GM19328 (cell line): ENCODE measurements around the gene CS.
A peak's percentile ranks its signal among the peaks of the same experiment; 100 is the strongest.

Experiments used
- ATAC-seq: cut with Tn5 transposase; IDR thresholded peaks from one replicate; pipeline ENCODE4 v1.9.1; 2021; ENCODE audit warnings: mild to moderate bottlenecking, moderate library complexity; ENCODE audit not compliant: unreplicated experiment

CS gene

DNA sequence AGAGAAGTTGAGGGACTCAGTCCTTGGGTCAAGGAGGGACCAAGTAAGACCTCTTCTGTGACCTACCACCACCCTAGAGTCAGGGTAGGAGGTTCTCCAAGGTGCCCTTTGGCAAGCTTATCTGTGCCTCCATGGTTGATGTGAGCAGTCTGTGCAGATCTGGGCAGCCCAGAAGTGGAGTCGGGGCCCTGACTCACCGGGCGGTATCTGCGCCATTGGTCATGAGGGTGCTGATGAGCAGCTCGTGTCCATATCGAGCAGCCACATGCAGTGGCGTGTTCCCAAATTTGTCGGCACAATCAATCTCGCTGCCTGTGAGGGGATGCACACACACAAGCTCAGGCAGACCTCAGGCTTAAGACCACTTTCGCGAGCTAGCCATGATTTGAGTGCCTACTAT, 47.0 kb downstream of the CS start:
- no peak for ATAC-seq

DNA sequence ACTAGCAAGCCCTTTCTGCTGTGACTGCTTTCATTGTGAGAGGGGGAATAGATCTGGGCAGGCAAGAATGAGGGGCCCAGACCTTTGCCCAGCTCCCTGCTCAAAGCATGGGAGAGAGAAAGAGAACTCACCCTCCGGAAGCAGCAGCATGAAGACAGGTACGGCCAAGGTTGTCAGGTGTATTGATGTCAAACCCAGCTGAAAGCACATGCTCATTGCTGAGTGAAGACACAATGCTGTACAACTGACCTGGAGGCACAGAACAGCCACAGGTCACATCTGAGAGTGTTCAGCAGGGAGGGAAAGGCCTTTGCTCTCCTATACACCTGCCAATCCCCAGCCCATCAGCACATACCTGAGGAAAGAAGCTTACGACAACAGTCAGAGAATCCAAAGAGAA, 47.5 kb downstream of the CS start:
- ATAC-seq, result no peak

DNA sequence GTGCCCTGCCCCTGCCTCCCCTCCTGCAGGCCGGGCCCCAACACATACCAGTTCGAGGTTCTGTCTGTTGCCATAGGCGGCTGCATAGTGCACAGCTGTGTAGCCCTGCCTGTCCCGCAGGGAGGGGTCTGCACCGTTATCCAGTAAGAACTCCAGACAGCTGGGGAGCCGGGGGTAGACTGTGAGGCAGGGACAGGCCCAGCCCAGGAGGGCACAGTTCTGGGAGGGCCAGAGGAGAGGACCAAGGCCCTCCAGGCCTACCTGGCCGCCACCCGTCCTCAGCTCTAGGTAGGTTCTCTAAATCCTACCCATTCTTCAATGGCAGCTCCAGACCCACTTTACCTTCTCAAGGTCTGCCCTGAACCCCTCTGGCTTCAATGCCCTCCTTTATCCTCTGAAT, 51.4 kb downstream of the CS start:
- ATAC-seq, result no peak

DNA sequence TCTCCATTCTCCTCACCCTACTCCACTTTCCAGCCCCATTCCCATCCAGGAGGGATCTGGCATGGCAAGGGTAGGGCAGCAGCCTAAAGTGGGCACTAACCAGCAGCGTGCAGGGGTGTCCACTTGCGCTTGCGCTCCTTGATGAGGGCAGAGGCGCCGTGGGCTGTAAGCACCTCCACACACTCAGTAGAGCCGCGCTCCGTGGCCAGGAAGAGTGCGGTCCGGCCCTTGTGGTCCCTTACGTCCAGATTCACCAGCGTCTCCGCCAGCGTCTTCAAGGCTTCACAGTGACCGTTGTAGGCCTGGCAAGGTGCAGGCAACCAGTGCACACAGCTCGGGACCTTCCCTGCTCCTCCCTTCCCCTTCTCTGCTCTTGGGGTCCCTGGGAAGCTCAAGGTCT, 52.2 kb downstream of the CS start:
- no peak for ATAC-seq

DNA sequence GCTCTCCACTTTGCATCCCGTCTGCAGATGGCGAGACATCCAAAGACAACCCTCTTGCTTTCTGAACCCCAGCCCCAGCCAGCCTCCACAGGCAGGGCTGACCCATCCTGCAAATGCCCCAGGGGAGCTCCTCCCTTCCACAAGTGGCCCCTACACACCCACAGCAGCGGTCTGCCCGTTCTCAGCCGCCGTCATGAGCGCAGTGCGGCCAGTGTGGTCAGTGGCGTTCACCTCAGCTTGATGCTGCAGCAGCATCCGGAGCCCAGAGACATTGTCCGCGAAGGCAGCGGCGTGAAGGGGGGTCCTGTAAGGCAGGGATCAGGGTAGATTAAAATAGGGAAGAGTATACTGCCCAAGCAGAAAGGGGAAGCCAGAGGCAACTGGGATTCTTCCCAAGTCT, 55.6 kb downstream of the CS start:
- no peak for ATAC-seq

DNA sequence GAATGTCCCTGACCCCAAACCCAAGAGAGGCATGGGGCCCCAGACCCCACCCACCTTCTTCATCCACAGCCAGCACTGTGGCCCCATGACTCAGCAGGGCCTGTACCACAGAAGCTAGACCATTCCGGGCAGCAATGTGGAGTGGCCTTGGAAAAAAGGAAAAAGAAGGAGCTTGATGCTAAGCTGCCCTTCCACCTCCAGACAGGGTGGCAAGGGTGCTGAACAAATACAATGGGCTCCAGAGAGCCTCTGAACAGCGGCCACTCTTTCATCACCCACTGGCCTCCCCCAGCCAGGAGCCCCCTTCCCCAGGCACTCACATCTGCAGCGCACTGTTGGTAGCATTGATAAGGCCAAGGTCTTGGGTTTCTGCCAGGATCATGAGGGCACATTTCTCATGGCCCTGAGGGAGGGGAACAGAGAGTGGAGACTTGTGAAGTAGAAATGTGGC, 56.4 kb downstream of the CS start:
- no peak for ATAC-seq

DNA sequence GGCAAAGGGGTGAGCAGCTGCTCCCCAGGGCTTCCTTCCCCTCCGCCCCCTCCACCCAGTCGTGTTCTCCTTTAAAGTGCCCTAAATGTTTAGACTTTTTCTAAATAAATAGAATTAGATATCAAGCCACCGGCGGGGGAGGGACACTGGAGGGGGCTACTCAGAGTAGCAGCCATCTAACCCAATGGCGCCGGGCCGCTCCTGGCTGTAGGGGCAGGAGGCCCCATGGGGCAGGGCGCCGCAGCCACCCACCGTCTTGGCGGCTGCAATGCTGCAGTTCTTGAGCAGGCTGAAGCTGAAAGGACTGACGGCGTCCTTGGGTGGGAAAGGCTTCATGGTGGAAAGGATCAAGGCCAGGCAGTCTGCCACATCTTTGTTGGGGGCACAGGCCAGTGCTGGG, 57.1 kb downstream of the CS start:
- ATAC-seq, result no peak

DNA sequence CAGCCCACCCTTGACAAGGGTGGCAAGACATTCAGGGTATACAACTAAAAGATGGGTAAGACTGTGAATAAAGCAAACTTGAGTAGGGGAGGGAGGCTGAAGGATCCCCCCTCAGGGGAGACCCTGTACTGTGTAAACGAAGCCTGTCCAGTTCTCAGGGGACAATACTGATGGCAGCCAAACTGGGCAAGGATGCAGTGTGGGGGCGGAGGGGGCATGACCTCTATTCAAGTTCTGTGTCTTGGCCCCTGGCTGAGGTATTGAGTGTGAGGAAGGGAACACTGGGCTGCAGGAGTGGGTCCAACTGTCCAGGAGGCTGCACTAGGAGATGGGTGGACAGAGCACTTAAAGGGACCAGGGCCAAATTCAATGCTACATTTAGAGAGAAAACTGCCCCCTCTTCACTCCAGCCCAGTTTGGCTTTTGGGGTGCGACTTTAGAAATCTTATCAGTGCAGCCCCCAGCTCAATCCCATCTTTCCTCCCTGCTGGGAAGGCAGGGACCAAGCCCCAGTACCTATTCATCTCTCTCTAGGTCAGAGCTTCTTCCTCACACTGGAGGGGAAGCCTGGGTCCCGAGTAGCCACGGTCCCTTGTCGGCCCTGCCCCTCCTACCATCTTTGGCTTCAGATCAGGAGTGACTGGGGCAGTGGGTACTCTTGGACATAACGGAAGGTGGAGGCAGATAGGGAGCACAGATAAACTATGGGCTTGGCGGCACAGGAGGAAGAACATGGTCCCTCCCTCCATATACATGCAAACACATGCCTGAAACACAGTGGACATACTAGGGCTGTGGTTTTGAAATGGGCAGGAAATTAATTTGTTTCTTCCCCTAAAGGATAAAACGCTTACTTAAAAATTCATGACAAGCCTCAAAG, 58.5 kb downstream of the CS start:
- ATAC-seq, result no peak

DNA sequence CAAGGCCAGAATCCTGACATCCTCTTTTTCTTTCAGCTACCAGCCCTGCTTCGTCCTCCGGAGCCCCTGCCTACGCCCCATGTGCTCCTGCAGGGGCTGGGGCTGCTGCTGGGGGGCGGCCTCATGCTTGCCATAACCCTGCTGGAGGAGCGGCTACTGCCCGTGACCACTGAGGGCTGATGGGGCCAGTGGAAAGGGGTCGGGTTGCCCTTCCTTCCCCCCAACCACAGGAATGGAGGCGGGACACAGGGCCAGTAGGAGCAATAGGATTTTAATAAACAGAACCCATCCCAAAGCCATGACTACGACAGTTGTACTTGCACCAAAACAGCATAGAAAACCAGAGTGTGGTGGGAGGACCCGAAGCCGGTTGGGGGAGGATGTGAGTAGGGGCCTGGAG, 62.6 kb downstream of the CS start:
- no peak for ATAC-seq

DNA sequence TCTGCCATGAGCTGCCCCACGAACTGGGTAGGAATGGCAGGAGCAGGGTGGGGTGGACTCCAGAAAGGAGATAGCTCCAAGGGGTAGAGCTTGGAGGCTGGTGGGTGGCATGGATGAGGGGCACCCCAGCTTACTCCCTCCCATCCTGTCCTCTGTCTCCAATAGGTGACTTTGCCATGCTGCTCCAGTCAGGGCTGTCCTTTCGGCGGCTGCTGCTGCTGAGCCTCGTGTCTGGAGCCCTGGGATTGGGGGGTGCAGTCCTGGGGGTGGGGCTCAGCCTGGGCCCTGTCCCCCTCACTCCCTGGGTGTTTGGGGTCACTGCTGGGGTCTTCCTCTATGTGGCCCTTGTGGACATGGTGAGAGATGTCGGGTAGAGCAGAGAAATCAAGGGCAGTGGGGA, 63.1 kb downstream of the CS start:
- no peak for ATAC-seq

DNA sequence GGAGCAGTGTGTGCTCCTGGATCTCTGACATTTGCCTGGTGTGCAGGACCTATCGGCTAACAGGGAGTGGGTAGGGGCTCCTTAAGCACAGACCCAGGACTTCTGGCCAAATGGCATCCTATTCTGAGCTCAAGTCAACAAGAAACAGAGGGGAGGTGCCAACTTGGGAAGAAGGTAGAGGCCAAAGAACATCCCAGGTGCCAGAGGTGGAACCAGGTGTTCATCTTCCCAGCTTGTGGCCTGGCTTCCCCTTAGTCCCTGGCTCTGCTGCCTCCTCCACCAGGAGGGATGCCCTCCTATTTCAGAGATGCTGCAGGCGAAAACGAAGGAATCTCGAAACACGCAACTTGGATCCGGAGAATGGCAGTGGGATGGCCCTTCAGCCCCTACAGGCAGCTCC, 64.0 kb downstream of the CS start:
- ATAC-seq, result no peak

DNA sequence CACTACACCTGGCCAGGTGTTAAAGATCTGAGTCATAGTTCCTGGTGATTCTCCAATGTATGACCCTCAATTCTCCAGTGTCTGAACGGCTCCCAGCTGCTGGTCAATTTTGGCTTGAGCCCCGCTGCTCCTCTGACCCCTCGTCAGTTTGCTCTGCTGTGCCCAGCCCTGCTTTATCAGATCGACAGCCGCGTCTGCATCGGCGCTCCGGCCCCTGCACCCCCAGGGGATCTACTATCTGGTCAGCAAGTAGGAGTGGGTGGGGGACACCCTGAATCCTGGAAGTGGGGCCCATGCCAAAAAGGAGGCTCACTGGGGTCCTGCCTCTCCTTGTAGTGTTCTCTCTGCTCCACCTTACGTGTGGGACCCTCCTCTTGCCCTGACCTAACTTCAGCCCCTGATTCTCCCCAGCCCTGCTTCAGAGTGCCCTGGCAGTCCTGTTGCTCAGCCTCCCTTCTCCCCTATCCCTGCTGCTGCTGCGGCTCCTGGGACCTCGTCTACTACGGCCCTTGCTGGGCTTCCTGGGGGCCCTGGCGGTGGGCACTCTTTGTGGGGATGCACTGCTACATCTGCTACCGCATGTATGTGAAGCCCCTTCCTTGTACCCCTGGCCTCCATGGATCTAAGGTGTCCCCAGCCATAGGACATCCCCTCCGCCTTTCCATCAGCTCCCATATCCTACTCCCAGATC, 65.2 kb downstream of the CS start:
- ATAC-seq, result no peak

DNA sequence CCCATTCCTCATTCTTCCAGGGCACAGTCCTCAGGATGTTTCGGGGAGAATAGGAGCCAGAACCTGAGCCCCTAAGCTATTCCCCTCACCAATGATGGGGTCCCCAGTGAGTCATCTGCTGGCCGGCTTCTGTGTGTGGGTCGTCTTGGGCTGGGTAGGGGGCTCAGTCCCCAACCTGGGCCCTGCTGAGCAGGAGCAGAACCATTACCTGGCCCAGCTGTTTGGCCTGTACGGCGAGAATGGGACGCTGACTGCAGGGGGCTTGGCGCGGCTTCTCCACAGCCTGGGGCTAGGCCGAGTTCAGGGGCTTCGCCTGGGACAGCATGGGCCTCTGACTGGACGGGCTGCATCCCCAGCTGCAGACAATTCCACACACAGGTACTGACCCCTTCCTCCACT, 68.9 kb downstream of the CS start:
- ATAC-seq, result no peak

DNA sequence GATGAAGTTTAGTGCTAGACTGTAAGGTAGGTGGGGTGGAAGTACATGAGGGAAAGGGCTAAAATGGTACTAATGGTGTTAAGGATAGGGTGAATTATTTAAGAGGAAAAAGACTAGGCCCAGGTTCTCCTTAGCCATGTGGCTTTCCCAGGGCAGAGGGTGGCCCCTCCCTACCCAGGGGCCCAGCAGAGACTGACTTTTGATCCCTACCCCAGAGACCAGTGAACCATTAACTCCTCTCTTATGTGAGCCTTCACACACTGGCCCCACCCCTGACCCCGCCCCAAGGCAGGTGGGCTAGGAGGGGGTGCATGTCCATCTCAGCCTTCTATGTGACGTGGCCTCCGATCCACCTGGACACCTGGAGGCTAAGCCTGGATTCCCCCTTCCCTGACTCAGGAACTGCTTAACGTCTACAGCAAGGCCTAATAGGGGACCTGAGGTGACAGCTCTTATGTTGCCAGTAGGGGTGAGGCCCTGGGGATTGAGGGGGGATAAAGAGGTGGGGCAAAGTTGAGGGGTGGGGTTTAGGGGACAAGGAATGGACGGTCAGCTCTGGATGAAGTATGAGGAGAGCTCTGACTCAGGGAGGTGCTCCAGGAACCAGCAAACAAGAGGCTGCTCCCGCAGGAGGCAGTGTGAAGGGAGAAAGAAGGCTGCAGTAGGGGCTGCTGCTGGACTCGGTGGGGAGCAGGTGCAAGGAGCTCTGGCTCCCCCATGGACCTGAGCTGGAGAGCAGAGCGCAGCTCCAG, 69.5 kb downstream of the CS start:
- no peak for ATAC-seq

DNA sequence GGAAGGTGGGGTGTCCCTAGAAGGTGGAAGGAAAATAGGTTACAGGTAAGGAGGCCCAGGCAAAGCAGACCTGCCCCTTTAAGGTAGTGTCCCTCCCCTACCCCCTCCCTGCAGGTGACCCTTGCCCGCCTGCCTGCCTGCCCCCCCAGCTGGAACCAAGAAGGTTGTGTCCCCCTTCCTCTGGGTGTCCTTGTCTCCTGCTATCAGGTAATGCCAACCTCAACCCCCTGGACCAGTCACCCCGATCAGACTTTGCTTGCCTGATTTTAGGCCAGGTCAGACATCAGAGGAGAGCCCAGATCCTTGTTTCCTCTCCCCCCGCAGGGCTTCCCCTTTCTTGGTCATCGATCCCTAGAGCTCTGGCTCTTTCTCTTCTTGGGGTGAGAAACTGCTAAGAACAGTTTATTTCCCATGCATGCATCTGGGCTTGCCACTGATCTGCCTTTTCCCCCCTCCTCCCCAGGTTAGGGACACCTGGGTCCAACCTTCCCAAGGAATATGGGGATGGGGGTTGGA, 70.2 kb downstream of the CS start, which contains the start of gene SLC39A5:
SLC39A5 (plus strand) TSS at position 136 of the 516 bp plus-strand sequence. CDS start 1,224 bp downstream, outside the sequence.
- no peak for ATAC-seq

DNA sequence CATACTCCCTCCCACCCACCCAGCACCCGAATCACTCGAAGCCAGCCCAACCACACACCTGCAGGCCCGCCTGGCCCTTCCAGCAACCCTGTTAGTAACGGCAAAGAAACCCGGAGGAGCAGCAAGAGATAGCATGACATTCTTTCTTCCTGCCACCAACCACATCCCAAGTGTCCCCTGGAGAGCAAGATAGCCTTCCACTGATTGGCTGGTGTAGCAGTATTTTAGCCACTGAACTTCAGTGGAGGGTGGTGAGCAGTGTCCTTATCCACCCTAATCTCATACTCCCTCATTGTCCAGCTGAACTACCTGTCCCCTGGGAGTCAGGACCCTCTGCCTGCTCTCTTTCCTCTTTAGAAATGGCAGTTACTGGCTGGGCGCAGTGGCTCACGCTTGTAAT, 71.0 kb downstream of the CS start:
- no peak for ATAC-seq

DNA sequence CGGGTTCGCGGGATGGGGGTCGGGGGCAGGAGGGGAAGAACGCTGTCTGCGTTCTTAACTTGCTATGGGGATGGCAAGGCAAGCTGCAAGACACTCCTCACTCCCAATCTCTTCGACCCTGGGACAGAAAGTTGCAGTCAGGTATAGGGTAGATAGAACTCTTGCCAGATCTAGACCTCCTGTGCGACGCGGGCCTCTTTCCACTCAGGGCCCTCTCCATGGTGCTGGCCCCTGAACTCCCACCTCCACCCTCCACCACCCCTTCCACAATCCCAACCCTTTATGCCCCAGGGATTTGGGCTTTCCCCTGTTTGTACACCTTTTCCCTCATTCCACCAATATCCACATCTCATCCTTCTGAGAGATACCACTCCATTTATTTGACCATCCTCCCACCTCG, 75.2 kb downstream of the CS start:
- ATAC-seq, result no peak

DNA sequence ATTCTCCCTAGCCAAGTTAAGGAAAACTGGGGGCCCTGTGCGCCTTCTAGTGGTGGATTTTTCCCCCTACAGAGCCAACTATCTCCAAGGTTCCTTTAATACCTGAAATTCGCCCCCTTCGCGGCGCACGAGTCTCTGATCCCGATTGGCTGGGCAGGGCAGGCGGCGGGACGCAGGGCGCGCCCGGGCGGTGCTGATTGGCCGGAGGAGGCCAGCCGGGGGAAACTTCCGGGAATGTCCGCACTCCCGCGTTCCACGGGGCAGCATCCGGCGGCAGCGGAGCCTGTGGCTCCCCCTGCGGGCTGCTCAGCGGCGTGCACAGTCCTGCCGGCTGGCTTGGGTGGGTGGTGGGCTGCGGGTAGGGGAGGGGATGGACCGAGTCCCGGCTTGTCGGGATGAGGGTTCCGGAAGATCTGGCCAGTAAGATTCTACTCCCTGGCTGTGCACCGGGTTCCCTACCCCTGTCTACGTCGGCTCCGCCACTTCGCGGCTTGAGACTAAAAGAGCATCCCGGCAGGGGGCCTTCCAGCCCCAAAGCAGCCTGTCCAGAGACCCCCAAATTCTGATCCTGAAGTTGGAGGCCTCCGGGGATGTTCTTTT, 75.9 kb downstream of the CS start, which contains the start of gene NABP2:
NABP2 (plus strand) TSS at position 241 of the 600 bp plus-strand sequence. CDS start 515 bp downstream, outside the sequence.
- ATAC-seq, result peak; percentile 63

DNA sequence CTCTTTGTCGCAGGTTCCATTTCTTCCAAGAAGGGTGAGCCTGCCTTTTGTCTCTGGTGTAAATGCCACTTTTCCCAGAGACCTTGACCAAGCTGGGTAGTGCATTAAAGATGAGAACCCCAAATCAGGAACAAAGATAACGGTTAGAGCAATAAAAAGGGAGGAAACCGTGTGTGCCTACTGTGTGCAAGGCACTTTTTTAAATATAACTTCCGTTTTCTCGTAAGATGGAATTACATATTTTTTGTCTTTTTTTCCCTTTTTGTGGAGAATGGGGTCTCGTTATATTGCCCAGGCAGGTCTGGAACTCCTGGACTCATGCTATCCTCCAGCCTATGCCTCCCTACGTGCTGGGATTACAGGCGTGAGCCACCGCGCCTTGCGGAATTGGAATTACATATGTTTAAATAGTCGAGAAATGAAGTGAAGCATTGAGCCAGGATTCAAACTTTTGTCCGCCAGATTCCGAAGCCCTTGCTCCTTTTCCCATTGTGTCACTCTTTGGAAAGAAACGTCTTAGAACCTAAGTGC, 76.5 kb downstream of the CS start:
- ATAC-seq, result no peak

DNA sequence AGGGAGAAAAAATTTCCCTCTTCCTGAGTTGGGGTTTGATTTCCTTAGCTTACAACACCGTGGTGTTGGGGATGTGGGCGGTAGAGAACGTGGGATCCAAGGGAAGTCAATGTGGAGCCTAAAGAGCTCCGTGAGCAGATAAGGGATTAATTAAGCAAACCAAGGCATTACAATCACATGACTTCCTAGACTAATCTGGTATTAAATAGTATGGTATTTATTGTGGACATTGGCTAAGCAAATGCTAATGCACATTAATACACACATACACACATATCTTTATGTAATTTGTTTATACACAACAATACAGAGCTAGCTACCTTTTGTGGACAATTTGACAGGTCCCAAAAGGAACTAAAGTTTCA, 77.6 kb downstream of the CS start:
- no peak for ATAC-seq
